Bronchial epithelial cell (primary cell): ENCODE results near the gene MATN1. TPM values are rescaled to one million over a fixed set of nuclear protein-coding genes. Genes with fewer than 3 reads are reported as not detected.

ENCODE experiments used
- DNase-seq: peaks from one replicate; pipeline ENCODE4 v3.0.0-alpha.2; 2010; ENCODE audit warnings: low read depth
- FAIRE-seq: peaks from 2 replicates; lab custom pipeline; 2011; peaks lifted over from hg19 to GRCh38; lab: Jason Lieb, UNC
- H3K27me3 ChIP-seq: 2 replicates; pipeline ENCODE4 v1.5.1; 2011; ENCODE audit warnings: low read length; ENCODE audit not compliant: control insufficient read depth, insufficient read depth
- H3K36me3 ChIP-seq: 2 replicates; pipeline ENCODE4 v1.5.1; 2011; ENCODE audit warnings: low read length; ENCODE audit not compliant: control insufficient read depth, insufficient read depth
- H3K4me3 ChIP-seq: 2 replicates; pipeline ENCODE4 v1.5.1; 2011; ENCODE audit warnings: mild to moderate bottlenecking, low read depth, low read length, control low read depth
- CTCF ChIP-seq: IDR thresholded peaks from 2 replicates; pipeline ENCODE4 v1.5.1; 2011; ENCODE audit warnings: mild to moderate bottlenecking, moderate library complexity, low read length, control low read depth, inconsistent platforms; ENCODE audit not compliant: insufficient read depth, severe bottlenecking
- total RNA-seq: library from RNA; depleted of rRNA; stranded (reverse); fragments of >200 nt; gene quantifications from 2 replicates; pipeline ENCODE4 v1.2.1, GENCODE V29; 2014

The MATN1 gene
- total RNA-seq, 1 donor from 2014 or later = not detected

DNA sequence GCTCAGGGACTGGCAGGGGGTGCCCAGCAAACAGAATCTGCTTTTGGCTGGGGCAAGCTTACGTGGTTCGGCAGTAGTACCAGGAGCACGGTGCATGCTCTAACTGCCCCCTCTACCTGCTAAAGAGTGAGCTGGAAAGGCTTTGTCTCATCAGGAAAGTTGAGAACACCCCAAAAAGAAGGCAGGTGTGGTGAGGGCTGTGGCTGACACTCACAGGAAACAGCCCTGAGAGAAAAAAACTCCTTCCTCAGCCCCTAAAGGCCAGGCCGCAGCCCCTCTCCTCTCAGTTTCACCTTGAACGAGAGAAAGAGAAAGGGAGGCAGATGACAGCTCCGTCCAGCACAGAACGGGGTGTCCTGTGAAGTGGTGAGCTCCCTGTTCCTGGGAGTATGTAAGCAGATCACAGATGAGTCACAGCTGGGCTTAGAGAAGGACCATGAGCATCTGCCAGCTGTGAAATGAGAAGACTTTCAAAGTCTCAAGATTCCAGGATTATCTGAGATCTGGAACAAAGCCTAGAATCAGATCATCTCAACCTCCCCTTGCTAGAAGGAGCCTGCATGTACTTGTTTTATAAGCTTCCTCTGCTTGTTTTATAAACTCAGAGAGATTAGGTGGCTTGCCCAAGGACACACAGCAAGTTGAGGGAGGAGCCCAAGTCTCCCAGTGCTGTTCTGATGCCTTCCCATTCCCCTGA, 20.8 kb upstream of the MATN1 start:
- no peak for TF ChIP-seq CTCF
- Histone ChIP-seq H3K36me3 (no peaks in the 10 kb centered on the region), H3K27me3 (no peaks in the 10 kb centered on the region), H3K4me3 (no peak overlapping the region)
- FAIRE-seq = no peak
- DNase-seq = peak; percentile 25

- H3K36me3 ChIP-seq = no peaks in the 10 kb centered on the region
- H3K4me3 ChIP-seq = no peak overlapping the region
- H3K27me3 ChIP-seq = no peaks in the 10 kb centered on the region
- DNase-seq = peak; percentile 83
- no peak for TF ChIP-seq CTCF
- peak; percentile 40 for FAIRE-seq
These were observed 20.2 kb upstream of the MATN1 start for GRCh38 chr1:30743584-30744059.

- H3K27me3 ChIP-seq = no peaks in the 10 kb centered on the region
- TF ChIP-seq CTCF = no peak
- no peak overlapping the region for H3K4me3 ChIP-seq
- H3K36me3 ChIP-seq = no peaks in the 10 kb centered on the region
- FAIRE-seq (no peak), DNase-seq (no peak)
These were observed 19.7 kb upstream of the MATN1 start for GRCh38 chr1:30742963-30743559.

GRCh38 chr1:30742300-30742962, 19.0 kb upstream of the MATN1 start:
- Histone ChIP-seq H3K27me3 (no peaks in the 10 kb centered on the region), H3K4me3 (no peak overlapping the region), H3K36me3 (no peaks in the 10 kb centered on the region)
- FAIRE-seq (no peak), DNase-seq (no peak)
- TF ChIP-seq CTCF = no peak

DNA sequence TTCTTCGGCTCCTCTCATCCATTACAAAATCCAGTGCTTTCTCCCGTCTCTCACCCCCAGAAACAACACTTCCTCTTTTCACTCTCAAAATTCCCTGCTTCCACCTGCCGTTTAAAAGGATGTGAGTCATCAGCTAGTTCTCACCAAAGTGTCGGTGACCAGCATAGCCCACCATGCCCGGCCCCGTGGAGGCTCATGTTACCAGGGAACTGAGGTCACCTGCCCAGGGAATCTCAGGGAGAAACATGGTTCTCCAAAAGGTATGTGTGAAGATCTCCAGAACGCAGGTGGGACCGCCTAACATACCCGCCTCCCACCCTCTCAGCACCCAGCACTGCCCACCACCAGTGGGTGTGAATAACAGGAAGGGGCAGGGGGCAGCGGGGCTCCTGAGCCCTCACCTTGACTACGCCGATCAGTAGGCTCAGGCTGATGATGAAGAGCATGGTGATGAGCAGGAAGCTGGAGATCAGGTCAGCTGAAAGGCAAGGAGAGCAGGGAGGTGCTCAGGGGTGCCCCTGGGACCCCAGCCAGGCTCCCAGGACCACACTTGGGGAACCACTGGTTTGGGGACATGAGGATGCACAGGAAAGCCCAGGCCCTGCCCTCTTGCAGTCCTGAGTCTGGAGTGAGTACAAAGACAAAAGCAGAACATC, 18.0 kb upstream of the MATN1 start:
- Histone ChIP-seq H3K4me3 (no peak overlapping the region), H3K36me3 (no peaks in the 10 kb centered on the region), H3K27me3 (no peaks in the 10 kb centered on the region)
- FAIRE-seq (no peak), DNase-seq (peak; percentile 50)
- TF ChIP-seq CTCF = no peak
